HEK293 (cell line): ENCODE data around the gene ANKRD23.

Source experiments
- CTCF ChIA-PET: fragments of 350-600 bp; formaldehyde crosslinking; extraction: SDS; loops from one replicate; lab custom pipeline; 2021; ENCODE audit warnings: antibody characterized with exemption; lab: Yijun Ruan, JAX
- POLR2A ChIA-PET: fragments of 300-600 bp; formaldehyde crosslinking; extraction: SDS; loops from one replicate; lab custom pipeline; 2020; ENCODE audit warnings: antibody characterized with exemption, inconsistent platforms; lab: Yijun Ruan, JAX
- H3K27ac ChIP-seq: fragments of 200-500 bp; sonication (Bioruptor generic); 2 replicates; pipeline ENCODE4 v1.5.1; 2014; ENCODE audit warnings: low read depth, low read length, control low read depth, inconsistent platforms; ENCODE audit errors: extremely low read depth
- H3K36me3 ChIP-seq, 2 experiments: fragments of 200-500 bp in 1 of 2; sonication (Bioruptor generic) in 1 of 2; 1 replicate in 1 of 2; 2 replicates in 1 of 2; pipeline ENCODE4 v1.5.1; 2014 to 2017; ENCODE audit warnings: inconsistent platforms in 2 of 2, low read length in 2 of 2; ENCODE audit not compliant: control insufficient read depth in 2 of 2, insufficient read depth in 1 of 2
- H3K4me1 ChIP-seq: fragments of 200-500 bp; sonication (Bioruptor generic); 2 replicates; pipeline ENCODE4 v1.5.1; 2014; ENCODE audit warnings: mild to moderate bottlenecking, low read length, inconsistent platforms; ENCODE audit not compliant: control insufficient read depth, insufficient read depth
- H3K4me3 ChIP-seq: 2 replicates; pipeline ENCODE4 v1.5.1; 2011; ENCODE audit warnings: low read depth, mild to moderate bottlenecking, control low read depth, low read length, moderate library complexity
- H3K9me3 ChIP-seq: fragments of 200-500 bp; sonication (Bioruptor generic); 2 replicates; pipeline ENCODE4 v1.5.1; 2014; ENCODE audit warnings: low read depth, low read length, inconsistent platforms; ENCODE audit not compliant: control insufficient read depth, insufficient read depth
- BCL11B ChIP-seq: fragments of 450-650 bp; formaldehyde crosslinking; IDR thresholded peaks from 2 replicates; pipeline ENCODE4 v1.5.1; 2016; ENCODE audit warnings: low read depth, missing biosample characterization, missing genetic modification characterization
- KLF16 ChIP-seq: fragments of 450-650 bp; formaldehyde crosslinking; IDR thresholded peaks from 2 replicates; pipeline ENCODE4 v1.5.1; 2017; ENCODE audit warnings: missing biosample characterization, missing genetic modification characterization
- RBAK ChIP-seq: fragments of 450-650 bp; formaldehyde crosslinking; IDR thresholded peaks from 2 replicates; pipeline ENCODE4 v1.5.1; 2016; ENCODE audit warnings: missing biosample characterization, missing genetic modification characterization
- SP3 ChIP-seq: fragments of 450-650 bp; formaldehyde crosslinking; IDR thresholded peaks from 2 replicates; pipeline ENCODE4 v1.5.1; 2016; ENCODE audit warnings: missing biosample characterization, missing genetic modification characterization
- TRIM28 ChIP-seq: IDR thresholded peaks from 2 replicates; pipeline ENCODE4 v1.6.1; 2011; ENCODE audit warnings: low read length, control low read depth, borderline replicate concordance
- YY2 ChIP-seq: fragments of 450-650 bp; formaldehyde crosslinking; IDR thresholded peaks from 2 replicates; pipeline ENCODE4 v1.5.1; 2016; ENCODE audit warnings: missing biosample characterization, missing genetic modification characterization
- ZEB2 ChIP-seq: fragments of 450-650 bp; formaldehyde crosslinking; IDR thresholded peaks from 2 replicates; pipeline ENCODE4 v1.5.1; 2016; ENCODE audit warnings: missing biosample characterization, missing genetic modification characterization
- ZFHX2 ChIP-seq: fragments of 450-650 bp; formaldehyde crosslinking; conservative IDR thresholded peaks from 2 replicates; pipeline ENCODE4 v1.5.1; 2016; ENCODE audit warnings: missing biosample characterization, missing genetic modification characterization
- ZFP3 ChIP-seq: fragments of 450-650 bp; formaldehyde crosslinking; IDR thresholded peaks from 2 replicates; pipeline ENCODE4 v1.5.1; 2016; ENCODE audit warnings: low read depth, missing biosample characterization, missing genetic modification characterization
- ZFP37 ChIP-seq: fragments of 450-650 bp; formaldehyde crosslinking; IDR thresholded peaks from 2 replicates; pipeline ENCODE4 v1.5.1; 2016; ENCODE audit warnings: missing biosample characterization, missing genetic modification characterization
- ZNF114 ChIP-seq: fragments of 450-650 bp; formaldehyde crosslinking; IDR thresholded peaks from 2 replicates; pipeline ENCODE4 v1.5.0; 2017; ENCODE audit warnings: missing biosample characterization, missing genetic modification characterization
- ZNF157 ChIP-seq: fragments of 450-650 bp; formaldehyde crosslinking; IDR thresholded peaks from 2 replicates; pipeline ENCODE4 v1.5.1; 2016; ENCODE audit warnings: missing biosample characterization, missing genetic modification characterization
- ZNF23 ChIP-seq: fragments of 450-650 bp; formaldehyde crosslinking; IDR thresholded peaks from 2 replicates; pipeline ENCODE4 v1.5.1; 2016; ENCODE audit warnings: missing biosample characterization, missing genetic modification characterization, borderline replicate concordance
- ZNF248 ChIP-seq: fragments of 450-650 bp; formaldehyde crosslinking; IDR thresholded peaks from 2 replicates; pipeline ENCODE4 v1.5.1; 2017; ENCODE audit warnings: missing biosample characterization, missing genetic modification characterization
- ZNF335 ChIP-seq: fragments of 450-650 bp; formaldehyde crosslinking; conservative IDR thresholded peaks from 2 replicates; pipeline ENCODE4 v1.5.1; 2016; ENCODE audit warnings: missing biosample characterization, missing genetic modification characterization
- ZNF37A ChIP-seq: fragments of 450-650 bp; IDR thresholded peaks from 2 replicates; pipeline ENCODE4 v1.5.1; 2018; ENCODE audit warnings: missing biosample characterization, missing genetic modification characterization
- ZNF404 ChIP-seq: fragments of 450-650 bp; formaldehyde crosslinking; IDR thresholded peaks from 2 replicates; pipeline ENCODE4 v1.5.1; 2017; ENCODE audit warnings: missing biosample characterization, missing genetic modification characterization
- ZNF623 ChIP-seq: fragments of 450-650 bp; formaldehyde crosslinking; IDR thresholded peaks from 2 replicates; pipeline ENCODE4 v1.5.1; 2016; ENCODE audit warnings: missing biosample characterization, missing genetic modification characterization
- ZNF624 ChIP-seq: fragments of 450-650 bp; formaldehyde crosslinking; IDR thresholded peaks from 2 replicates; pipeline ENCODE4 v1.5.1; 2017; ENCODE audit warnings: missing biosample characterization, missing genetic modification characterization
- ZNF785 ChIP-seq: fragments of 450-650 bp; formaldehyde crosslinking; IDR thresholded peaks from 2 replicates; pipeline ENCODE4 v1.5.1; 2016; ENCODE audit warnings: missing biosample characterization, missing genetic modification characterization
- ZNF837 ChIP-seq: fragments of 450-650 bp; formaldehyde crosslinking; IDR thresholded peaks from 2 replicates; pipeline ENCODE4 v1.5.1; 2016; ENCODE audit warnings: missing biosample characterization, missing genetic modification characterization
- ZNF843 ChIP-seq: fragments of 450-650 bp; formaldehyde crosslinking; IDR thresholded peaks from 2 replicates; pipeline ENCODE4 v1.5.1; 2016; ENCODE audit warnings: missing biosample characterization, missing genetic modification characterization
- TF ChIP-seq, protein P1 (sequence below): fragments of 450-650 bp; formaldehyde crosslinking; IDR thresholded peaks from 2 replicates; pipeline ENCODE4 v1.5.1; 2016; ENCODE audit warnings: missing biosample characterization, missing genetic modification characterization
- TF ChIP-seq, protein P2 (sequence below): fragments of 450-650 bp; formaldehyde crosslinking; IDR thresholded peaks from 2 replicates; pipeline ENCODE4 v1.5.1; 2016; ENCODE audit warnings: missing biosample characterization, missing genetic modification characterization, borderline replicate concordance
- TF ChIP-seq, protein P3 (sequence below): fragments of 450-650 bp; formaldehyde crosslinking; IDR thresholded peaks from 2 replicates; pipeline ENCODE4 v1.5.1; 2016; ENCODE audit warnings: missing biosample characterization, missing genetic modification characterization
- TF ChIP-seq, protein P4 (sequence below): fragments of 450-650 bp; formaldehyde crosslinking; IDR thresholded peaks from 2 replicates; pipeline ENCODE4 v1.5.1; 2017; ENCODE audit warnings: missing biosample characterization, missing genetic modification characterization

Gene ANKRD23

DNA sequence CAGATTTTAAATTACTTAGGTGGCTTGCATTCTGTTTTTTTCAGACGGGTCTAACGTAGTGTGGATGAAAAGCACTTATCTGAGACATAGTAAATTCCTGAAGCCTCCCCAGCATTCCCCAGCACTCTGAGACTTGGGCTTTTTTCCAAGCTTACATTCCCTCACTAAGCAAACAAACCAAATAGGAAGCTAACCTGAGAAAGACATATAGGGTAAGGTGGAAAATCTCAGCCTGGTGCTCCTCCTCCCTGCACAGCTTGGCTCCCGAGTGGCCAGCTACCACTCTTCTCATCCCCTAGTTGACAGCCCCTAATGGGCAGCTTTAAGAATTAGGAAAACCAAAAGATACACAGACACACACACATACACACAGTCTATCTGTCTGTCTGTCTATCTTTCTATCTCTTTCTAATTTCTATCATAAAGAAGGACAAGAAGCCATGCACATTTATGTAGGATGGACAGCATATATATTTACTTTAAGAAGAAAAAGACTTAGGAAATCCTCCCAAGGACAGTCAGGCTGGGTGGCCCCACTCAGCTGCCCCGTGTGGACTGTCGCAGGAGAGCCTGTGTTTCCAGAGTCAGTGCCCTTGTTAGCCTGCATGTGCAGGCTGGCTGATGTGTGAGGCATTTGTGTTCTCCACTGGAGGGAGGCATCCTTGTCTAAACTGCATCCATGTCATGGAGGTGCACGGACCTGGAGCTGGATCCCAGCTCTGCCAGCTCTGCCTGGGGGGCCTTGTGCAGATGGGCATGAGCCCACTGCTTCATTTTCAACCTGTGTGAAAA is 19.5 kb downstream of the ANKRD23 start:
- TF ChIP-seq ZNF785 (tag by site-specific recombination) (no peak), ZNF404 (tag by site-specific recombination) (no peak), ZNF335 (no peak), ZFP3 (tag by site-specific recombination) (no peak), ZNF114 (no peak), TRIM28 (no peak), ZFP37 (tag by site-specific recombination) (no peak), RBAK (tag by site-specific recombination) (no peak), ZNF837 (no peak), ZNF248 (no peak), YY2 (tag by site-specific recombination) (no peak), ZNF623 (tag by site-specific recombination) (no peak), ZNF843 (no peak), ZFHX2 (no peak)
- TF ChIP-seq, protein P1, sequence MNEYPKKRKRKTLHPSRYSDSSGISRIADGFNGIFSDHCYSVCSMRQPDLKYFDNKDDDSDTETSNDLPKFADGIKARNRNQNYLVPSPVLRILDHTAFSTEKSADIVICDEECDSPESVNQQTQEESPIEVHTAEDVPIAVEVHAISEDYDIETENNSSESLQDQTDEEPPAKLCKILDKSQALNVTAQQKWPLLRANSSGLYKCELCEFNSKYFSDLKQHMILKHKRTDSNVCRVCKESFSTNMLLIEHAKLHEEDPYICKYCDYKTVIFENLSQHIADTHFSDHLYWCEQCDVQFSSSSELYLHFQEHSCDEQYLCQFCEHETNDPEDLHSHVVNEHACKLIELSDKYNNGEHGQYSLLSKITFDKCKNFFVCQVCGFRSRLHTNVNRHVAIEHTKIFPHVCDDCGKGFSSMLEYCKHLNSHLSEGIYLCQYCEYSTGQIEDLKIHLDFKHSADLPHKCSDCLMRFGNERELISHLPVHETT (tag by site-specific recombination) = no peak
- TF ChIP-seq, protein P2, sequence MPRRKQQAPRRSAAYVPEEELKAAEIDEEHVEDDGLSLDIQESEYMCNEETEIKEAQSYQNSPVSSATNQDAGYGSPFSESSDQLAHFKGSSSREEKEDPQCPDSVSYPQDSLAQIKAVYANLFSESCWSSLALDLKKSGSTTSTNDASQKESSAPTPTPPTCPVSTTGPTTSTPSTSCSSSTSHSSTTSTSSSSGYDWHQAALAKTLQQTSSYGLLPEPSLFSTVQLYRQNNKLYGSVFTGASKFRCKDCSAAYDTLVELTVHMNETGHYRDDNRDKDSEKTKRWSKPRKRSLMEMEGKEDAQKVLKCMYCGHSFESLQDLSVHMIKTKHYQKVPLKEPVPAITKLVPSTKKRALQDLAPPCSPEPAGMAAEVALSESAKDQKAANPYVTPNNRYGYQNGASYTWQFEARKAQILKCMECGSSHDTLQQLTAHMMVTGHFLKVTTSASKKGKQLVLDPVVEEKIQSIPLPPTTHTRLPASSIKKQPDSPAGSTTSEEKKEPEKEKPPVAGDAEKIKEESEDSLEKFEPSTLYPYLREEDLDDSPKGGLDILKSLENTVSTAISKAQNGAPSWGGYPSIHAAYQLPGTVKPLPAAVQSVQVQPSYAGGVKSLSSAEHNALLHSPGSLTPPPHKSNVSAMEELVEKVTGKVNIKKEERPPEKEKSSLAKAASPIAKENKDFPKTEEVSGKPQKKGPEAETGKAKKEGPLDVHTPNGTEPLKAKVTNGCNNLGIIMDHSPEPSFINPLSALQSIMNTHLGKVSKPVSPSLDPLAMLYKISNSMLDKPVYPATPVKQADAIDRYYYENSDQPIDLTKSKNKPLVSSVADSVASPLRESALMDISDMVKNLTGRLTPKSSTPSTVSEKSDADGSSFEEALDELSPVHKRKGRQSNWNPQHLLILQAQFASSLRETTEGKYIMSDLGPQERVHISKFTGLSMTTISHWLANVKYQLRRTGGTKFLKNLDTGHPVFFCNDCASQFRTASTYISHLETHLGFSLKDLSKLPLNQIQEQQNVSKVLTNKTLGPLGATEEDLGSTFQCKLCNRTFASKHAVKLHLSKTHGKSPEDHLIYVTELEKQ (tag by site-specific recombination) = no peak
- TF ChIP-seq, protein P3, sequence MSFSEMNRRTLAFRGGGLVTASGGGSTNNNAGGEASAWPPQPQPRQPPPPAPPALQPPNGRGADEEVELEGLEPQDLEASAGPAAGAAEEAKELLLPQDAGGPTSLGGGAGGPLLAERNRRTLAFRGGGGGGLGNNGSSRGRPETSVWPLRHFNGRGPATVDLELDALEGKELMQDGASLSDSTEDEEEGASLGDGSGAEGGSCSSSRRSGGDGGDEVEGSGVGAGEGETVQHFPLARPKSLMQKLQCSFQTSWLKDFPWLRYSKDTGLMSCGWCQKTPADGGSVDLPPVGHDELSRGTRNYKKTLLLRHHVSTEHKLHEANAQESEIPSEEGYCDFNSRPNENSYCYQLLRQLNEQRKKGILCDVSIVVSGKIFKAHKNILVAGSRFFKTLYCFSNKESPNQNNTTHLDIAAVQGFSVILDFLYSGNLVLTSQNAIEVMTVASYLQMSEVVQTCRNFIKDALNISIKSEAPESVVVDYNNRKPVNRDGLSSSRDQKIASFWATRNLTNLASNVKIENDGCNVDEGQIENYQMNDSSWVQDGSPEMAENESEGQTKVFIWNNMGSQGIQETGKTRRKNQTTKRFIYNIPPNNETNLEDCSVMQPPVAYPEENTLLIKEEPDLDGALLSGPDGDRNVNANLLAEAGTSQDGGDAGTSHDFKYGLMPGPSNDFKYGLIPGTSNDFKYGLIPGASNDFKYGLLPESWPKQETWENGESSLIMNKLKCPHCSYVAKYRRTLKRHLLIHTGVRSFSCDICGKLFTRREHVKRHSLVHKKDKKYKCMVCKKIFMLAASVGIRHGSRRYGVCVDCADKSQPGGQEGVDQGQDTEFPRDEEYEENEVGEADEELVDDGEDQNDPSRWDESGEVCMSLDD (tag by site-specific recombination) = no peak
- H3K4me3 ChIP-seq = no peak overlapping the region
- H3K4me1 ChIP-seq = peaks cover 7% of the 10 kb centered on the region
- H3K27ac ChIP-seq = no peak overlapping the region
- ChIA-PET POLR2A (interaction anchor here (1.0 to 1.1 kb wide), 2 partner anchors 9 to 11 kb away, joined by 3 to 6 read pairs; no protein-coding TSS in a partner anchor), CTCF (interaction anchor here (1.3 kb wide), 2 partner anchors 34 to 61 kb away, joined by 4 read pairs; partner anchors contain the start of gene ANKRD39)
- no peaks in the 10 kb centered on the region for H3K9me3 ChIP-seq
- peaks cover 16 to 74% of the 10 kb centered on the region in 2 experiments for H3K36me3 ChIP-seq

DNA sequence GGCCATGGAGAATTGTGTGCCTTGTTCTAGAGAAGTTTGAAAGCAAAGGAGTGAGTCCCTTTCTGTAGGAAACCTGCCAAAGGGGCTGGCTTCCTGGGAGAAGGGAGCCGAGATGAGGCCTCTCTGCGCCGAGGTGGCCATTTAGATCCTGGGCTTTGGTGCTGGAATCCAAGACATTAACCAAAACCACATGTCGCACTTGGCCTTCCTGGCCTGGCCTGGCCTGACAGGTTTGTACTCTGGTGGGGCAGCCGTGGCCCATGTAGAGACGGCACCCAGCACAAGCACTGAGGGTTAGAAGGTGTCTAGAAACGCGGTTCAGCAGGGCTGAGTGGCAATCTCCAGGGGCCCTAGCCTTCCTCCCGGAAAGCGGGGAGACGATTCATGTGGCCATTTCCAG is 20.6 kb downstream of the ANKRD23 start:
- CTCF ChIA-PET = no interaction called here
- Histone ChIP-seq H3K36me3 (peaks cover 18 to 72% of the 10 kb centered on the region in 2 experiments), H3K4me1 (peaks cover 16% of the 10 kb centered on the region), H3K27ac (no peak overlapping the region), H3K9me3 (no peaks in the 10 kb centered on the region), H3K4me3 (no peak overlapping the region)
- POLR2A ChIA-PET = no interaction called here
- TF ChIP-seq KLF16 (tag by site-specific recombination) = no peak
- no peak for TF ChIP-seq ZNF23 (tag by site-specific recombination)
- TF ChIP-seq, protein P3 (tag by site-specific recombination) = no peak
- TF ChIP-seq ZNF157 (tag by site-specific recombination) = no peak
- no peak for TF ChIP-seq ZEB2
- TF ChIP-seq, protein P4, sequence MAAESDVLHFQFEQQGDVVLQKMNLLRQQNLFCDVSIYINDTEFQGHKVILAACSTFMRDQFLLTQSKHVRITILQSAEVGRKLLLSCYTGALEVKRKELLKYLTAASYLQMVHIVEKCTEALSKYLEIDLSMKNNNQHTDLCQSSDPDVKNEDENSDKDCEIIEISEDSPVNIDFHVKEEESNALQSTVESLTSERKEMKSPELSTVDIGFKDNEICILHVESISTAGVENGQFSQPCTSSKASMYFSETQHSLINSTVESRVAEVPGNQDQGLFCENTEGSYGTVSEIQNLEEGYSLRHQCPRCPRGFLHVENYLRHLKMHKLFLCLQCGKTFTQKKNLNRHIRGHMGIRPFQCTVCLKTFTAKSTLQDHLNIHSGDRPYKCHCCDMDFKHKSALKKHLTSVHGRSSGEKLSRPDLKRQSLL (tag by site-specific recombination) = no peak
- no peak for TF ChIP-seq SP3 (tag by site-specific recombination)
- no peak for TF ChIP-seq ZNF624 (tag by site-specific recombination)
- TF ChIP-seq BCL11B (tag by site-specific recombination) = no peak
- TF ChIP-seq ZNF37A (tag by site-specific recombination) = no peak
